Tibial nerve (tissue), 4 donors: ENCODE measurements around the gene EXOC3. TPM values are rescaled to one million over a fixed set of nuclear protein-coding genes. Genes with fewer than 3 reads are reported as not detected.

ENCODE experiments used
- DNase-seq, 2 donors: peaks; one replicate each; pipeline ENCODE4 v3.0.0-alpha.2; 2019; ENCODE audit warnings: low spot score in 2 of 2
- H3K27ac ChIP-seq, 4 donors: fragments of 200-600 bp; sonication (generic) in 3 of 4; one replicate each; pipeline ENCODE4 v1.5.1; 2017 to 2019; ENCODE audit warnings: mild to moderate bottlenecking in 1 of 4
- H3K27me3 ChIP-seq, 2 donors: fragments of 200-600 bp; sonication (generic) in 1 of 2; one replicate each; pipeline versions ENCODE4 v1.5.1 to v1.6.0; 2017 to 2019
- H3K36me3 ChIP-seq, 3 donors: fragments of 200-600 bp; sonication (generic); one replicate each; pipeline ENCODE4 v1.5.1; 2018 to 2019
- H3K4me1 ChIP-seq, 4 donors: fragments of 200-600 bp; sonication (generic) in 3 of 4; one replicate each; pipeline ENCODE4 v1.5.1; 2017 to 2019
- H3K4me3 ChIP-seq, 4 donors: fragments of 200-600 bp; sonication (generic) in 3 of 4; one replicate each; pipeline ENCODE4 v1.5.1; 2017 to 2019; ENCODE audit warnings: mild to moderate bottlenecking in 1 of 4, moderate library complexity in 1 of 4
- H3K9me3 ChIP-seq, 4 donors: fragments of 200-600 bp; sonication (generic) in 3 of 4; one replicate each; pipeline ENCODE4 v1.5.1; 2017 to 2019
- CTCF ChIP-seq, 5 experiments: fragments of 200-600 bp in 3 of 5; fragments of 450-650 bp in 2 of 5; sonication (generic) in 3 of 5; IDR thresholded peaks; one replicate each; pipeline ENCODE4 v1.5.1; 2016 to 2019; ENCODE audit warnings: antibody characterized with exemption in 5 of 5, mild to moderate bottlenecking in 3 of 5, moderate library complexity in 2 of 5
- EP300 ChIP-seq, 2 donors: sonication (generic); formaldehyde crosslinking; IDR thresholded peaks; one replicate each; pipeline ENCODE4 v1.6.1; 2017; ENCODE audit warnings: antibody characterized with exemption in 2 of 2, mild to moderate bottlenecking in 1 of 2
- POLR2A ChIP-seq, 2 donors: fragments of 450-650 bp; IDR thresholded peaks; one replicate each; pipeline ENCODE4 v1.6.1; 2017; ENCODE audit warnings: antibody characterized with exemption in 2 of 2, mild to moderate bottlenecking in 2 of 2, moderate library complexity in 2 of 2
- WGBS, 2 donors: methylation state at CpG; one replicate each; pipeline ENCODE4 v1.1.5; 2018; 5-methylcytosine and 5-hydroxymethylcytosine counted together
- total RNA-seq, 4 donors: library from RNA; depleted of rRNA; stranded (reverse); fragments of >200 nt; gene quantifications; one replicate each; pipeline ENCODE4 v1.1.0, GENCODE V29; 2016

EXOC3 gene
- total RNA-seq, 4 donors from 2014 or later: 53.5 to 98.4 (median 58.8) TPM

- H3K36me3 ChIP-seq: no peaks in the 10 kb centered on the region
- peak overlapping the region in 1 of 4 donors; percentile 39 for H3K27ac ChIP-seq
- no peaks in the 10 kb centered on the region for H3K9me3 ChIP-seq
- WGBS, 2 donors: 56 to 64% methylated on average over 27 to 41 of the region's 41 CpGs
- no peak for DNase-seq
- no peak for TF ChIP-seq EP300 (IDR thresholded peaks at IDR 0.05)
- no peak for TF ChIP-seq CTCF (IDR thresholded peaks at IDR 0.05)
- TF ChIP-seq POLR2A (IDR thresholded peaks at IDR 0.05): no peak
- no peak overlapping the region for H3K4me3 ChIP-seq
- H3K27me3 ChIP-seq: peaks cover 0 to 49% of the 10 kb centered on the region in 2 donors
- H3K4me1 ChIP-seq: peaks cover 0 to 19% (median 0%) of the 10 kb centered on the region in 4 donors
These were observed 58.3 kb downstream of the EXOC3 start for GRCh38 chr5:501105-501830.

DNA sequence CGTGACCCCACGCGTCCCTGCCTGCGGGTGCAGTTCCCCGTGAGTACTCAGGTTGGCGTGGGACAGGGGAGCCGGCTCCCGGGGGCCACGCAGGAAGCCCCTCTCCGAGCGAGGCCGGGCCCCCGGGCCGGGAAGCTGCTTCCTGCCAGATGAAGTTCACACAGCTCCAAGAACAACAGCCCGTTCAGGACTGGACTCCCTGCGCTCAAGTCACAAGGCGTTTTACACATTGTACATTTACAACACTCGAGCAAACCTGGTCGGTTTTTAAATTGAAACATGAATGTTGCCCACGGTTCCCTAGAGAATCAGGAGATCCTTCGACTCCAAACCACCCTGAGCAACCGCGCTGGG lies 58.8 kb downstream of the EXOC3 start:
- Histone ChIP-seq H3K4me1 (peaks cover 0 to 19% (median 0%) of the 10 kb centered on the region in 4 donors), H3K9me3 (no peaks in the 10 kb centered on the region), H3K27me3 (peaks cover 0 to 49% of the 10 kb centered on the region in 2 donors), H3K27ac (peak overlapping the region in 1 of 4 donors; percentile 39), H3K36me3 (no peaks in the 10 kb centered on the region), H3K4me3 (no peak overlapping the region)
- DNase-seq: no peak
- 2 to 14% methylated on average over 8 to 23 of the region's 23 CpGs for WGBS, 2 donors
- TF ChIP-seq CTCF (IDR thresholded peaks at IDR 0.05): no peak
- no peak for TF ChIP-seq POLR2A (IDR thresholded peaks at IDR 0.05)
- TF ChIP-seq EP300 (IDR thresholded peaks at IDR 0.05): no peak

GRCh38 chr5:502325-503079 lies 59.5 kb downstream of the EXOC3 start:
- H3K27me3 ChIP-seq: peaks cover 0 to 49% of the 10 kb centered on the region in 2 donors
- H3K36me3 ChIP-seq: no peaks in the 10 kb centered on the region
- no peak for DNase-seq
- TF ChIP-seq CTCF (IDR thresholded peaks at IDR 0.05) (no peak), POLR2A (IDR thresholded peaks at IDR 0.05) (no peak), EP300 (IDR thresholded peaks at IDR 0.05) (no peak)
- H3K9me3 ChIP-seq: no peaks in the 10 kb centered on the region
- peaks cover 0 to 19% (median 0%) of the 10 kb centered on the region in 4 donors for H3K4me1 ChIP-seq
- no peak overlapping the region for H3K4me3 ChIP-seq
- H3K27ac ChIP-seq: peak overlapping the region in 1 of 4 donors; percentile 39
- WGBS, 2 donors: 63 to 78% methylated on average over 31 to 36 of the region's 36 CpGs

- Histone ChIP-seq H3K9me3 (no peaks in the 10 kb centered on the region), H3K36me3 (no peaks in the 10 kb centered on the region), H3K27me3 (peaks cover 0 to 49% of the 10 kb centered on the region in 2 donors), H3K27ac (no peak overlapping the region), H3K4me3 (no peak overlapping the region), H3K4me1 (peaks cover 0 to 19% (median 0%) of the 10 kb centered on the region in 4 donors)
- no peak for TF ChIP-seq POLR2A (IDR thresholded peaks at IDR 0.05)
- no peak for TF ChIP-seq EP300 (IDR thresholded peaks at IDR 0.05)
- TF ChIP-seq CTCF (IDR thresholded peaks at IDR 0.05): no peak
- no peak for DNase-seq
- whole genome bisulfite sequencing, 2 donors: 41 to 57% methylated on average over 17 to 30 of the region's 33 CpGs
These were observed 61.6 kb downstream of the EXOC3 start for GRCh38 chr5:504326-505154.
